ENCODE results near the gene H6PD. TPM values are rescaled to one million over a fixed set of nuclear protein-coding genes. Genes with fewer than 3 reads are reported as not detected.
A peak's percentile ranks its signal among the peaks of the same experiment; 100 is the strongest.

The H6PD gene
- total RNA-seq, 1 experiment from 2014 or later, result 17.6 TPM

GRCh38 chr1:9202240-9202870 lies 32.2 kb upstream of the H6PD start:
- DNase-seq (ENCODE audit: low spot score), result no peak
- in situ Hi-C loops (cut with HindIII; ENCODE audit: low sequenced_read_pairs), result no loop called here

GRCh38 chr1:9203511-9203982 lies 31.0 kb upstream of the H6PD start:
- no peak for DNase-seq (ENCODE audit: low spot score)
- in situ Hi-C loops (cut with HindIII; ENCODE audit: low sequenced_read_pairs), result no loop called here

GRCh38 chr1:9204156-9204720 lies 30.3 kb upstream of the H6PD start:
- DNase-seq (ENCODE audit: low spot score), result no peak
- in situ Hi-C loops (cut with HindIII; ENCODE audit: low sequenced_read_pairs), result no loop called here

- no peak for DNase-seq (ENCODE audit: low spot score)
- in situ Hi-C loops (cut with HindIII; ENCODE audit: low sequenced_read_pairs), result no loop called here
Observed at GRCh38 chr1:9207086-9207485, 27.5 kb upstream of the H6PD start.

- DNase-seq (ENCODE audit: low spot score), result no peak
- in situ Hi-C loops (cut with HindIII; ENCODE audit: low sequenced_read_pairs), result no loop called here
Observed at GRCh38 chr1:9207715-9208114, 26.9 kb upstream of the H6PD start.

- DNase-seq (ENCODE audit: low spot score), result no peak
Observed at GRCh38 chr1:9211291-9211811, 23.2 kb upstream of the H6PD start.

GRCh38 chr1:9212735-9213134 lies 21.8 kb upstream of the H6PD start:
- in situ Hi-C loops (cut with HindIII; ENCODE audit: low sequenced_read_pairs), result no loop called here
- DNase-seq (ENCODE audit: low spot score), result no peak

More at GRCh38 chr1:9211291-9211811, 23.2 kb upstream of the H6PD start:
- in situ Hi-C loops (cut with HindIII; ENCODE audit: low sequenced_read_pairs), result no loop called here

GRCh38 chr1:9213956-9214355 lies 20.6 kb upstream of the H6PD start:
- in situ Hi-C loops (cut with HindIII; ENCODE audit: low sequenced_read_pairs), result no loop called here

GRCh38 chr1:9218917-9219316 lies 15.7 kb upstream of the H6PD start:
- in situ Hi-C loops (cut with HindIII; ENCODE audit: low sequenced_read_pairs), result no loop called here
- DNase-seq (ENCODE audit: low spot score), result no peak

More at GRCh38 chr1:9213956-9214355, 20.6 kb upstream of the H6PD start:
- no peak for DNase-seq (ENCODE audit: low spot score)

- no peak for DNase-seq (ENCODE audit: low spot score)
- in situ Hi-C loops (cut with HindIII; ENCODE audit: low sequenced_read_pairs), result no loop called here
Observed at GRCh38 chr1:9222846-9223625, 11.5 kb upstream of the H6PD start.

- in situ Hi-C loops (cut with HindIII; ENCODE audit: low sequenced_read_pairs), result no loop called here
- no peak for DNase-seq (ENCODE audit: low spot score)
Observed at GRCh38 chr1:9224664-9225410, 9.7 kb upstream of the H6PD start.

- no peak for DNase-seq (ENCODE audit: low spot score)
- in situ Hi-C loops (cut with HindIII; ENCODE audit: low sequenced_read_pairs), result no loop called here
Observed at GRCh38 chr1:9225411-9225785, 9.2 kb upstream of the H6PD start.

GRCh38 chr1:9228609-9229008 lies 6.0 kb upstream of the H6PD start:
- in situ Hi-C loops (cut with HindIII; ENCODE audit: low sequenced_read_pairs), result no loop called here
- no peak for DNase-seq (ENCODE audit: low spot score)

- DNase-seq (ENCODE audit: low spot score), result no peak
Observed at GRCh38 chr1:9229549-9229948, 5.0 kb upstream of the H6PD start.

GRCh38 chr1:9230869-9231533 lies 3.6 kb upstream of the H6PD start:
- in situ Hi-C loops (cut with HindIII; ENCODE audit: low sequenced_read_pairs), result no loop called here
- no peak for DNase-seq (ENCODE audit: low spot score)

More at GRCh38 chr1:9229549-9229948, 5.0 kb upstream of the H6PD start:
- in situ Hi-C loops (cut with HindIII; ENCODE audit: low sequenced_read_pairs), result no loop called here

GRCh38 chr1:9231648-9232332 lies 2.8 kb upstream of the H6PD start:
- in situ Hi-C loops (cut with HindIII; ENCODE audit: low sequenced_read_pairs), result no loop called here
- peak; percentile 32 for DNase-seq (ENCODE audit: low spot score)

- in situ Hi-C loops (cut with HindIII; ENCODE audit: low sequenced_read_pairs), result no loop called here
- no peak for DNase-seq (ENCODE audit: low spot score)
Observed at GRCh38 chr1:9233241-9233941, 1.2 kb upstream of the H6PD start.

- no peak for DNase-seq (ENCODE audit: low spot score)
- in situ Hi-C loops (cut with HindIII; ENCODE audit: low sequenced_read_pairs), result no loop called here
Observed at GRCh38 chr1:9233942-9234222, 692 bp upstream of the H6PD start.
